Endothelial cell of umbilical vein (primary cell): Measurements from ENCODE around the gene SLC66A2. TPM values are rescaled to one million over a fixed set of nuclear protein-coding genes. Genes with fewer than 3 reads are reported as not detected.

ENCODE experiments used
- BruUV-seq: library from RNA; stranded (reverse); fragments of 400-500 nt; replicated peaks from 2 replicates; lab custom pipeline; 2021; lab: Mats Ljungman, UMichigan
- CTCF ChIA-PET: fragments of 300-600, 350-600 bp; sonication (Branson Sonifier 250); formaldehyde crosslinking; loops from one replicate; lab custom pipeline; 2021; ENCODE audit warnings: antibody characterized with exemption, inconsistent platforms; lab: Charles Lee
- POLR2A ChIA-PET: fragments of 300-600, 350-600 bp; sonication (Branson Sonifier 250); formaldehyde crosslinking; loops from one replicate; lab custom pipeline; 2021; ENCODE audit warnings: antibody characterized with exemption, inconsistent platforms; lab: Charles Lee
- DNase-seq: peaks from one replicate; pipeline ENCODE4 v3.0.0-alpha.2; 2011; ENCODE audit warnings: low read depth, low spot score
- FAIRE-seq: peaks from 2 replicates; lab custom pipeline; 2011; peaks lifted over from hg19 to GRCh38; lab: Jason Lieb, UNC
- H2AFZ ChIP-seq: 2 replicates; pipeline ENCODE4 v1.6.0; 2012; ENCODE audit warnings: low read depth, low read length, control low read depth, inconsistent platforms
- H3K27ac ChIP-seq: 2 replicates; pipeline ENCODE4 v1.5.1; 2011; ENCODE audit warnings: low read depth, mild to moderate bottlenecking, control low read depth, low read length, moderate library complexity; ENCODE audit not compliant: insufficient read depth
- H3K27me3 ChIP-seq, 2 experiments: 2 replicates each; pipeline versions ENCODE4 v1.6.0 to v1.6.1; 2011; ENCODE audit warnings: low read length in 2 of 2, mixed read lengths in 1 of 2; ENCODE audit not compliant: control insufficient read depth in 2 of 2, insufficient read depth in 2 of 2
- H3K36me3 ChIP-seq, 2 experiments: 2 replicates in 1 of 2; 3 replicates in 1 of 2; pipeline ENCODE4 v1.5.1; 2011; ENCODE audit warnings: low read length in 2 of 2, mild to moderate bottlenecking in 1 of 2, moderate library complexity in 1 of 2; ENCODE audit not compliant: control insufficient read depth in 2 of 2, insufficient read depth in 2 of 2; ENCODE audit errors: extremely low read depth in 1 of 2
- H3K4me1 ChIP-seq: 3 replicates; pipeline ENCODE4 v1.5.1; 2011; ENCODE audit warnings: mild to moderate bottlenecking, low read length; ENCODE audit not compliant: control insufficient read depth, insufficient read depth; ENCODE audit errors: extremely low read depth
- H3K4me2 ChIP-seq: 2 replicates; pipeline ENCODE4 v1.6.1; 2011; ENCODE audit warnings: low read length, control low read depth, mixed read lengths; ENCODE audit not compliant: insufficient read depth
- H3K4me3 ChIP-seq, 3 experiments: fragments of 200-600 bp in 1 of 3; sonication (generic), shearing (Covaris generic) in 1 of 3; replicated peaks in 1 of 3; 2 replicates each; pipeline ENCODE4 v1.5.1; 2011 to 2016; ENCODE audit warnings: control low read depth in 3 of 3, low read length in 3 of 3, mild to moderate bottlenecking in 2 of 3, inconsistent platforms in 1 of 3, low read depth in 1 of 3, moderate library complexity in 1 of 3; ENCODE audit not compliant: insufficient read depth in 1 of 3
- H3K79me2 ChIP-seq: 2 replicates; pipeline ENCODE4 v1.6.0; 2012; ENCODE audit warnings: low read length, inconsistent platforms; ENCODE audit not compliant: control insufficient read depth, insufficient read depth
- H3K9ac ChIP-seq: replicated peaks from 2 replicates; pipeline ENCODE3; 2011; ENCODE audit warnings: low read length, control low read depth; ENCODE audit not compliant: insufficient read depth; ENCODE audit errors: extremely low read depth
- H3K9me1 ChIP-seq: replicated peaks from 3 replicates; pipeline ENCODE4 v1.6.0; 2011; ENCODE audit warnings: mild to moderate bottlenecking, low read length; ENCODE audit not compliant: control insufficient read depth, insufficient read depth; ENCODE audit errors: extremely low read depth
- H3K9me3 ChIP-seq: replicated peaks from 2 replicates; pipeline ENCODE4 v1.5.1; 2012; ENCODE audit warnings: low read length, inconsistent platforms; ENCODE audit not compliant: control insufficient read depth, insufficient read depth
- H4K20me1 ChIP-seq: replicated peaks from 2 replicates; pipeline ENCODE3; 2011; ENCODE audit warnings: mild to moderate bottlenecking, low read length; ENCODE audit not compliant: control insufficient read depth, insufficient read depth; ENCODE audit errors: extremely low read depth
- CTCF ChIP-seq, 2 donors: IDR thresholded peaks; 1 replicate in 1 of 2; 2 replicates in 1 of 2; pipeline ENCODE4 v1.5.1; 2011; ENCODE audit warnings: low read length in 2 of 2, mild to moderate bottlenecking in 2 of 2, moderate library complexity in 2 of 2, control low read depth in 1 of 2, inconsistent platforms in 1 of 2, low read depth in 1 of 2; ENCODE audit not compliant: insufficient read depth in 1 of 2; ENCODE audit errors: extremely low read depth in 1 of 2
- EZH2 ChIP-seq: IDR thresholded peaks from 2 replicates; pipeline ENCODE4 v1.6.1; 2012; ENCODE audit warnings: borderline replicate concordance, low read depth, mild to moderate bottlenecking, moderate library complexity, low read length, inconsistent platforms; ENCODE audit not compliant: severe bottlenecking
- FOS ChIP-seq: IDR thresholded peaks from 2 replicates; pipeline ENCODE4 v1.6.1; 2011; ENCODE audit warnings: mild to moderate bottlenecking, low read length, moderate library complexity, borderline replicate concordance; ENCODE audit not compliant: insufficient read depth
- GATA2 ChIP-seq: IDR thresholded peaks from 2 replicates; pipeline ENCODE4 v1.7.0; 2011; ENCODE audit warnings: low read depth, mild to moderate bottlenecking, moderate library complexity, mixed read lengths, low read length; ENCODE audit not compliant: insufficient read length, insufficient read depth
- MAX ChIP-seq: IDR thresholded peaks from 2 replicates; pipeline ENCODE4 v1.6.1; 2011; ENCODE audit not compliant: insufficient read depth, insufficient read length
- POLR2A ChIP-seq: IDR thresholded peaks from 2 replicates; pipeline ENCODE4 v1.6.1; 2012; ENCODE audit warnings: low read depth, mild to moderate bottlenecking, control low read depth, low read length
- POLR2AphosphoS5 ChIP-seq: IDR thresholded peaks from 2 replicates; pipeline ENCODE4 v1.6.1; 2012; ENCODE audit warnings: low read depth, mild to moderate bottlenecking, control low read depth, low read length, moderate library complexity; ENCODE audit not compliant: insufficient read depth
- dilution Hi-C: fragments of 300-500 bp; cut with MboI; formaldehyde crosslinking; loops from one replicate; pipeline ENCODE4 v1.15.0; 2019; ENCODE audit warnings: low sequenced_read_pairs; ENCODE audit not compliant: extremely low pct_ligation_motif_present
- intact Hi-C: fragments of 100-400 bp; cut with micrococcal nuclease; formaldehyde crosslinking; loops from one replicate; pipeline ENCODE4 v1.10.0; 2022
- polyA plus RNA-seq, 4 experiments: library from polyadenylated mRNA; depleted of rRNA in 3 of 4; stranded (reverse) in 3 of 4; unstranded in 1 of 4; fragments of >200 nt; gene quantifications; 2 replicates each; pipeline versions ENCODE4 v1.2.1 to v1.2.3, GENCODE V29; 2011 to 2012; ENCODE audit warnings: missing spikeins in 1 of 4
- total RNA-seq: library from RNA; stranded (reverse); gene quantifications from 2 replicates; pipeline ENCODE4 v1.2.3, GENCODE V29; 2021

SLC66A2 gene
- total and polyA plus RNA-seq, 2 donors (not counting 3 experiments of a cell fraction or from before 2014, with no cell fraction given): 32.5 to 37.1 TPM

GRCh38 chr18:79903787-79904356, 47.6 kb downstream of the SLC66A2 start:
- Histone ChIP-seq H3K27me3 (no peaks in the 10 kb centered on the region), H3K36me3 (peaks cover 0 to 3% of the 10 kb centered on the region in 2 experiments), H3K9ac (no peak overlapping the region), H3K27ac (no peak overlapping the region), H3K4me3 (no peak overlapping the region), H2AFZ (no peak overlapping the region), H3K4me2 (no peak overlapping the region), H4K20me1 (no peaks in the 10 kb centered on the region), H3K79me2 (no peaks in the 10 kb centered on the region), H3K4me1 (no peaks in the 10 kb centered on the region), H3K9me3 (no peaks in the 10 kb centered on the region), H3K9me1 (no peaks in the 10 kb centered on the region)
- no peak for DNase-seq
- no peak for TF ChIP-seq CTCF (IDR thresholded peaks at IDR 0.05; ENCODE audit: extremely low read depth in 1 of 2, insufficient read depth in 1 of 2, low read depth in 1 of 2, low read length in 2 of 2)
- no peak for TF ChIP-seq MAX
- no peak for TF ChIP-seq FOS
- TF ChIP-seq POLR2A: no peak
- no peak for TF ChIP-seq EZH2
- TF ChIP-seq POLR2AphosphoS5: no peak
- TF ChIP-seq GATA2: no peak
- dilution Hi-C loops (no loop called here), intact Hi-C loops (no loop called here)
- ChIA-PET POLR2A (no interaction called here), CTCF (no interaction called here)
- no peak for FAIRE-seq
- no TSS peak for BruUV-seq
